Liver (tissue), 3 donors: ENCODE measurements around the gene CBX4.

Experiments used
- GABPA ChIP-seq, 2 donors: IDR thresholded peaks in 1 of 2; conservative IDR thresholded peaks in 1 of 2; 2 replicates each; pipeline ENCODE4 v1.6.1; 2016; ENCODE audit warnings: antibody characterized with exemption in 2 of 2, mild to moderate bottlenecking in 1 of 2, moderate library complexity in 1 of 2
- HNF4G ChIP-seq: IDR thresholded peaks from 2 replicates; pipeline ENCODE4 v1.6.1; 2016; ENCODE audit warnings: antibody characterized with exemption
- NR2F2 ChIP-seq: IDR thresholded peaks from 2 replicates; pipeline ENCODE4 v1.6.1; 2016; ENCODE audit warnings: antibody characterized with exemption
- RXRA ChIP-seq, 2 donors: IDR thresholded peaks; 2 replicates each; pipeline ENCODE4 v1.6.1; 2017 to 2018; ENCODE audit warnings: antibody characterized with exemption in 2 of 2, mild to moderate bottlenecking in 1 of 2
- SP1 ChIP-seq: IDR thresholded peaks from 2 replicates; pipeline ENCODE4 v1.6.1; 2018; ENCODE audit warnings: antibody characterized with exemption, mild to moderate bottlenecking
- TF ChIP-seq, protein P1 (sequence below): fragments of 150-350 bp; IDR thresholded peaks from 2 replicates; pipeline ENCODE4 v1.5.1; 2017; ENCODE audit warnings: improper control_type of control experiment, low read depth, low read length; ENCODE audit not compliant: missing input control
- TF ChIP-seq, protein P2 (sequence below): IDR thresholded peaks from 2 replicates; pipeline ENCODE4 v1.6.1; 2016; ENCODE audit warnings: antibody characterized with exemption
- TF ChIP-seq, protein P3 (sequence below): IDR thresholded peaks from 2 replicates; pipeline ENCODE4 v1.6.1; 2016; ENCODE audit warnings: antibody characterized with exemption
- donor health status: healthy.
- donor health status: healthy.

DNA sequence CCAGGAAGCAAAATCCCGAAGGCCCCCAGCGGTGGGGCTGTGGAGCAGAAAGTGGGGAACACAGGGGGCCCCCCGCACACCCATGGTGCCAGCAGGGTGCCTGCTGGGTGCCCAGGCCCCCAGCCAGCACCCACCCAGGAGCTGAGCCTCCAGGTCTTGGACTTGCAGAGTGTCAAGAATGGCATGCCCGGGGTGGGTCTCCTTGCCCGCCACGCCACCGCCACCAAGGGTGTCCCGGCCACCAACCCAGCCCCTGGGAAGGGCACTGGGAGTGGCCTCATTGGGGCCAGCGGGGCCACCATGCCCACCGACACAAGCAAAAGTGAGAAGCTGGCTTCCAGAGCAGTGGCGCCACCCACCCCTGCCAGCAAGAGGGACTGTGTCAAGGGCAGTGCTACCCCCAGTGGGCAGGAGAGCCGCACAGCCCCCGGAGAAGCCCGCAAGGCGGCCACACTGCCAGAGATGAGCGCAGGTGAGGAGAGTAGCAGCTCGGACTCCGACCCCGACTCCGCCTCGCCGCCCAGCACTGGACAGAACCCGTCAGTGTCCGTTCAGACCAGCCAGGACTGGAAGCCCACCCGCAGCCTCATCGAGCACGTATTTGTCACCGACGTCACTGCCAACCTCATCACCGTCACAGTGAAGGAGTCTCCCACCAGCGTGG, 54.8 kb downstream of the CBX4 start:
- TF ChIP-seq GABPA (IDR thresholded peaks at IDR 0.05 in 1 of 2, conservative IDR thresholded peaks at IDR 0.05 in 1 of 2) (no peak), RXRA (IDR thresholded peaks at IDR 0.05) (no peak), NR2F2 (no peak), HNF4G (no peak), SP1 (no peak)
- TF ChIP-seq, protein P1, sequence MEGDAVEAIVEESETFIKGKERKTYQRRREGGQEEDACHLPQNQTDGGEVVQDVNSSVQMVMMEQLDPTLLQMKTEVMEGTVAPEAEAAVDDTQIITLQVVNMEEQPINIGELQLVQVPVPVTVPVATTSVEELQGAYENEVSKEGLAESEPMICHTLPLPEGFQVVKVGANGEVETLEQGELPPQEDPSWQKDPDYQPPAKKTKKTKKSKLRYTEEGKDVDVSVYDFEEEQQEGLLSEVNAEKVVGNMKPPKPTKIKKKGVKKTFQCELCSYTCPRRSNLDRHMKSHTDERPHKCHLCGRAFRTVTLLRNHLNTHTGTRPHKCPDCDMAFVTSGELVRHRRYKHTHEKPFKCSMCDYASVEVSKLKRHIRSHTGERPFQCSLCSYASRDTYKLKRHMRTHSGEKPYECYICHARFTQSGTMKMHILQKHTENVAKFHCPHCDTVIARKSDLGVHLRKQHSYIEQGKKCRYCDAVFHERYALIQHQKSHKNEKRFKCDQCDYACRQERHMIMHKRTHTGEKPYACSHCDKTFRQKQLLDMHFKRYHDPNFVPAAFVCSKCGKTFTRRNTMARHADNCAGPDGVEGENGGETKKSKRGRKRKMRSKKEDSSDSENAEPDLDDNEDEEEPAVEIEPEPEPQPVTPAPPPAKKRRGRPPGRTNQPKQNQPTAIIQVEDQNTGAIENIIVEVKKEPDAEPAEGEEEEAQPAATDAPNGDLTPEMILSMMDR, result no peak
- TF ChIP-seq, protein P2, sequence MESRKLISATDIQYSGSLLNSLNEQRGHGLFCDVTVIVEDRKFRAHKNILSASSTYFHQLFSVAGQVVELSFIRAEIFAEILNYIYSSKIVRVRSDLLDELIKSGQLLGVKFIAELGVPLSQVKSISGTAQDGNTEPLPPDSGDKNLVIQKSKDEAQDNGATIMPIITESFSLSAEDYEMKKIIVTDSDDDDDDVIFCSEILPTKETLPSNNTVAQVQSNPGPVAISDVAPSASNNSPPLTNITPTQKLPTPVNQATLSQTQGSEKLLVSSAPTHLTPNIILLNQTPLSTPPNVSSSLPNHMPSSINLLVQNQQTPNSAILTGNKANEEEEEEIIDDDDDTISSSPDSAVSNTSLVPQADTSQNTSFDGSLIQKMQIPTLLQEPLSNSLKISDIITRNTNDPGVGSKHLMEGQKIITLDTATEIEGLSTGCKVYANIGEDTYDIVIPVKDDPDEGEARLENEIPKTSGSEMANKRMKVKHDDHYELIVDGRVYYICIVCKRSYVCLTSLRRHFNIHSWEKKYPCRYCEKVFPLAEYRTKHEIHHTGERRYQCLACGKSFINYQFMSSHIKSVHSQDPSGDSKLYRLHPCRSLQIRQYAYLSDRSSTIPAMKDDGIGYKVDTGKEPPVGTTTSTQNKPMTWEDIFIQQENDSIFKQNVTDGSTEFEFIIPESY, result no peak
- TF ChIP-seq, protein P3, sequence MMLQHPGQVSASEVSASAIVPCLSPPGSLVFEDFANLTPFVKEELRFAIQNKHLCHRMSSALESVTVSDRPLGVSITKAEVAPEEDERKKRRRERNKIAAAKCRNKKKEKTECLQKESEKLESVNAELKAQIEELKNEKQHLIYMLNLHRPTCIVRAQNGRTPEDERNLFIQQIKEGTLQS, result no peak
